GM21717 (cell line): ENCODE results near the gene SESN3.
"Not testable (repeated sequence)": the region's sequence is repeated elsewhere in the genome, so short reads cannot be mapped to it uniquely, and the experiment has no call there.

Experiments
- ATAC-seq: cut with Tn5 transposase; IDR thresholded peaks from one replicate; pipeline ENCODE4 v1.9.1; 2021; ENCODE audit warnings: mild to moderate bottlenecking, moderate library complexity; ENCODE audit not compliant: unreplicated experiment

Gene SESN3

GRCh38 chr11:95153857-95154246 is 77.2 kb downstream of the SESN3 start:
- ATAC-seq: no peak

GRCh38 chr11:95152876-95153856 is 77.8 kb downstream of the SESN3 start:
- no peak for ATAC-seq

GRCh38 chr11:95150956-95151684 is 79.9 kb downstream of the SESN3 start:
- ATAC-seq: peak; percentile 89

- ATAC-seq: no peak
These were observed 81.2 kb downstream of the SESN3 start for GRCh38 chr11:95149651-95150364.

GRCh38 chr11:95148938-95149337 is 82.1 kb downstream of the SESN3 start:
- ATAC-seq: no peak

- no peak for ATAC-seq
These were observed 82.6 kb downstream of the SESN3 start for GRCh38 chr11:95148406-95148805.

GRCh38 chr11:95147364-95147905 is 83.6 kb downstream of the SESN3 start:
- ATAC-seq: no peak

GRCh38 chr11:95145430-95146060 is 85.5 kb downstream of the SESN3 start:
- no peak for ATAC-seq

- no peak for ATAC-seq
These were observed 86.4 kb downstream of the SESN3 start for GRCh38 chr11:95144313-95145235.

- no peak for ATAC-seq
These were observed 87.8 kb downstream of the SESN3 start for GRCh38 chr11:95143106-95143681.

GRCh38 chr11:95142431-95142830 is 88.6 kb downstream of the SESN3 start:
- ATAC-seq: no peak

GRCh38 chr11:95140397-95141033 is 90.5 kb downstream of the SESN3 start:
- ATAC-seq: no peak

GRCh38 chr11:95138448-95138847 is 92.6 kb downstream of the SESN3 start:
- ATAC-seq: peak; percentile 78

GRCh38 chr11:95137299-95137698 is 93.7 kb downstream of the SESN3 start:
- ATAC-seq: no peak

GRCh38 chr11:95136747-95137146 is 94.3 kb downstream of the SESN3 start:
- not testable (repeated sequence) for ATAC-seq

- ATAC-seq: no peak
These were observed 95.1 kb downstream of the SESN3 start for GRCh38 chr11:95135880-95136279.

- no peak for ATAC-seq
These were observed 95.8 kb downstream of the SESN3 start for GRCh38 chr11:95135155-95135554.

GRCh38 chr11:95134491-95134890 is 96.5 kb downstream of the SESN3 start:
- ATAC-seq: no peak

GRCh38 chr11:95132956-95133355 is 98.0 kb downstream of the SESN3 start:
- no peak for ATAC-seq
